GM04503 (cell line): Measurements from ENCODE around the gene KRT14.
"Not testable (repeated sequence)": the region's sequence is repeated elsewhere in the genome, so short reads cannot be mapped to it uniquely, and the experiment has no call there.

Experiments used
- DNase-seq: peaks from one replicate; pipeline ENCODE4 v3.0.0-alpha.2; 2012; ENCODE audit warnings: low read depth

The KRT14 gene

GRCh38 chr17:41606930-41607329, 20.2 kb upstream of the KRT14 start:
- not testable (repeated sequence) for DNase-seq

GRCh38 chr17:41602524-41602923, 15.8 kb upstream of the KRT14 start:
- no peak for DNase-seq

DNA sequence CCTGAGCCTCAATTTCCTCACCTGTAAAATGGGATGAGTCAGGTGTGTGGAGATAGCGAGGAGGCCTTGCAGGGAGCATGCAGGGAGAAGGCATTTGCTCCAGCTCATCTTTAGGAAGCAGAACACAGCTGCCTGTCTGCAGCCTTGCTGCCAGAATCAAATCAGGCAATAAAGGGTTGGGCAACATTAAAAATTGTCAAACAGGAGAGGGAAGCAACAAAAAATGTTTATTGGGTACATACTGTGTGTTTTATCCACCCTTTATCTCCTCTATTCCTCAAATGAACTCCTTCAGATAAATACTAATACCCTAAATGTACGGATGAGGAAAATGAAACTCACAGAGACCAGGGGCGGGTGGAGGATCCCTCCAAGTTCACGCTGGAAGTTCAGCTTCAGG, 13.6 kb upstream of the KRT14 start:
- DNase-seq: no peak

DNA sequence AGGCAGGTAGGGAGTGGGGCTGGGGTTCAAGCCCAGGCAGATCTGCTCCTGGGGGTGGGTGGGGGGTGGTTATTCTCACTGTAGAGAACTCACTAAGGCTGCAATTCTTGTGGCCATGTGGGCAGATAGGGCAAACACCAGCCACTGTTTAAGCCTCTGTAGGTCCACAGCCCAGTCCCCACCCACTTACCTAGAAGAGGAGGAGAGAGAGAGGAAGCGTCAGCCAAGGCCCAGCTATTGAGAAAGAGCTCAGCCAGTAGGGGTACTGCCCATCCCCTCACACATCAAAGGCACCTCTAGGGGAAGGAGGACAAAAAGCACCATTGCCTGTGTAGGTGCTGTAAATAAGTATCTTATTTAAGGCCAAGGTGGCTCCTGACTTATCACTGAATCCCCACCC, 13.0 kb upstream of the KRT14 start:
- DNase-seq: no peak

DNA sequence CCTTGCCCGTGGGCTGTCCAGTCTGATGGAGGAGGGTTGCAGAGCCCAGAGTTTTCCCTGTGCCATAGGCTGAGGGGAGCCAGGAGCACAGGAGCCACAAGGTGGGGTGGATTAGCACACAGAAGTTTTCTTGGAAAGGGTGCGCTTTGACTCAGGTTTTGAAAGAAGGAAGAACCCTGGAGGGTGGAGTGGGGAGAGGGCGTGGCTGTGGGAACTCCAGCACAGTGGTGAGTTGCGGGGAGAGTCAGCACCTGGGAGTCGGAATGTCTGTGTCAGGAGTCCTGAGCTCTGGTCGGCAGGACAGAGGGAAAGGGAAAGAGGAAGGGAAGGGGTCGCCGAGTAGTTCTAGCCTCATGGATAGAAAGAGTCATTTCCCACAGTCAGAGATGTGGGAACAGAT, 8.9 kb upstream of the KRT14 start:
- no peak for DNase-seq

GRCh38 chr17:41594363-41594915, 7.7 kb upstream of the KRT14 start:
- DNase-seq: no peak

- no peak for DNase-seq
Observed at GRCh38 chr17:41593306-41593981, 6.7 kb upstream of the KRT14 start.

- no peak for DNase-seq
Observed at GRCh38 chr17:41592601-41593305, 6.1 kb upstream of the KRT14 start.

DNA sequence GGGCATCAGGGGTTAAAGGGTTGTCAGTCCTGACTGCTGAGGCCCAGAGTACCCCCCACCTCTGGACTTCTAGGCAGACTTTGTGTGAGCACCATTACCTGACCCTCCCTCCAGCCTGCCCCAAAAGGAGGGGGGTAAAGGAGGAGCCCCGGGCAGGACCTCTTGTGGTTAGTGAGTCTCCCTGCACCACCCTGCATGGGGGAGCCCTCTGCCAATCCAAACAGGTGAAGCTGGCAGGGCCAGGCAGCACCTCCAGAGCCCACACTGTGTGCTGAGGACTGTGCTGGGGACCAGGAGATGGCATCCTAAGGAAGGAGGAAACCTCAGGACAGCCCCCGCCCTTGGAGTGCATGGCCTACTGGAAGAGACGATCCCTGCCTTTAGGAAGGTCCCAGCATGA, 2.6 kb upstream of the KRT14 start:
- no peak for DNase-seq

DNA sequence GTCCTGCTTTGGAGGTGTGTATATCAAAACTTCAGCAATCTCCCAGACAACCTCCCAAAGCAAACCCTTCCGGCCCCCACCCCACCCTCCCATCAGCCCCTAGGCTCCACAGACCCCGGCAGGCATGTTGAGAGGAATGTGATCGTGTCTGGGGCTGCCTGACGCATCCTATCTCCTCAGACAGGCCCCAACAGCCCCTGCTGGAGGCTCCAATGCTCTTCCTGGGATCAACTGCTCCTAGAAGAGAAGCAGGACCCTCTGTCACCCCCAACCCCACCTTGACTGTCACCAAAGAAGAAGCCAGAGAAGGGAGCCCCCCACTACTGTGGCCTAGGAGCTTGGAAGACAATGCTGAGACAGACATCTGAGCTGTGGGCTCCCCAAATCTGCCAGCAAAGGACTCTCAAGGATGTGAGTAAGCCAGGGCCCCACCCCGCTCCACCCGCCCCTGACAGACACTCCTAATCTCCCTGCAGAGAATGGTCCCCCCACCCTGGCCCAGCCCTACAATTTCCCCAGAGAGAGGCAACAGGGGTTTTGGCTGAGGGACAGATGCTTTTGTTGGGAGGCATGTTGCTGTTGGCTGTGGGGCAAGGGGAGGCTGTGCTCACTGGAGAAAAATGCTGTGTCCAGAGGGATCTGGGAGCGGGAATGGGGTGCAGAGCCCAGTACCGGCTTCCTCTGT, 1.6 kb upstream of the KRT14 start:
- no peak for DNase-seq

- DNase-seq: no peak
Observed at GRCh38 chr17:41585301-41586056, 1.2 kb downstream of the KRT14 start.

GRCh38 chr17:41584331-41584927, 2.3 kb downstream of the KRT14 start:
- not testable (repeated sequence) for DNase-seq

DNA sequence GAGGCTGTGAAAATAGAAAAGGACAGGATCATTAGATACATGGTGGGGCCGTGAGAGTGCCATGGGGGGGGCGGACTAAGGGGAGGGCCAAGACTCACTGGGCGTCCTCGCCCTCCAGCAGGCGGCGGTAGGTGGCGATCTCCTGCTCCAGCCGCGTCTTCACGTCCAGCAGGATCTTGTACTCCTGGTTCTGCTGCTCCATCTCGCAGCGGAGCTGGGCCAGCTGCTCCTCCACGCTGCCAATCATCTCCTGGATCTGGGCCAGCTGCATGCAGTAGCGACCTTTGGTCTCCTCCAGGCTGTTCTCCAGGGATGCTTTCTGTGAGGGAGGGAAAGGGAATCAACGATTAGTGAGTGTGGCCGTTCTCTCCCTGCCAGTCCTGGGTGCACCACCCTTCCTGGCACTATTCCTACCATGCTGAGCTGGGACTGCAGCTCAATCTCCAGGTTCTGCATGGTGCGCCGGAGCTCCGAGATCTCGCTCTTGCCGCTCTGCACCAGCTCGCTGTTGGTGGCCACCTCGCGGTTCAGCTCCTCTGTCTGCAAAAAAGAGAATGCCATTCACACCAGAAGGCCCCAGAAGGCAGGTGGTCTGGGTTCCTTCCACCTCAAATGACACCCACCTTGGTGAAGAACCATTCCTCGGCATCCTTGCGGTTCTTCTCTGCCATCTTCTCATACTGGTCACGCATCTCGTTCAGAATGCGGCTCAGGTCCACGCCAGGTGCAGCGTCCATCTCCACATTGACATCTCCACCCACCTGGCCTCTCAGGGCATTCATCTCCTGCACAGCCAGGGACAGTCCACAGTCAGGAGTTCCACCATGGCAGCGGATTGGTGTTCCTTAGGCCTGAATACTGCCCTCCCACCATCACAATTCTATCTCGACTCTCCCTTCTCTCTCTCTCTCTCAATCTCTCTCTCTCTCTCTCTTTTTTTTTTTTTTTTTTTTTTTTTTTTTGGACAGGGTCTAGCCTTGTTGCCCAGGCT, 3.3 kb downstream of the KRT14 start:
- no peak for DNase-seq

- DNase-seq: not testable (repeated sequence)
Observed at GRCh38 chr17:41582061-41582968, 4.4 kb downstream of the KRT14 start.

DNA sequence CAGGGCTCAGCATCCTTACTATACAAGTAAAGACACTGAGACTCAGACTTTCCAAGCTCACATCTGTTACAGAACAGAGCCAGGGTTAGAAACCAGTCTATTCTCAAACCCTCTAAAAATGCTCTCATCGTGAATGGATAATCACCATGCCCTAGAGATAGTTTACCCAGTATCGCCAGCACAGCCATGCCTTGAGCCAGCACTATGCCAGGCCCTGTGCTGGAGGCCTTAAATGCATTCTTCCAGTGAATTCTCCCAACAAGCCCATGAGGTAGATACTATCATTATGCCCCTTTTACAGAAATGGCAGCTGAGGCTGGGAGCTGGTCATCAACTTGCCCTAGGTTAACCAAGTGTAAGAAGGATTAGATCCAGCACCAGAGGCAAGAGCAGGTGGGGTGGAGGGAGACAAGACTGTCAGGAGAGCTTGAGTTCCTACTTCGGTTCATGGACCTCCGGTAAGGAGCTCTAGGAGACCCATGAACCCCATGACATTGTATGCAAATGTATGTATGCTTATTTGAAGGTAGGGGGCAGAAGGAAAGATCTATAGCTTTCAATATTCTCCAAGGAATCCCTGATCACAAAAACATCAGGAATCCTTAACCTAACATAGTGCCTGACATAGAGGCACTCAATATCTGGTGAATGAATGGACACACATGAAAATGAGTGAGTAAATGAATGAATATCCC, 5.2 kb downstream of the KRT14 start:
- no peak for DNase-seq

DNA sequence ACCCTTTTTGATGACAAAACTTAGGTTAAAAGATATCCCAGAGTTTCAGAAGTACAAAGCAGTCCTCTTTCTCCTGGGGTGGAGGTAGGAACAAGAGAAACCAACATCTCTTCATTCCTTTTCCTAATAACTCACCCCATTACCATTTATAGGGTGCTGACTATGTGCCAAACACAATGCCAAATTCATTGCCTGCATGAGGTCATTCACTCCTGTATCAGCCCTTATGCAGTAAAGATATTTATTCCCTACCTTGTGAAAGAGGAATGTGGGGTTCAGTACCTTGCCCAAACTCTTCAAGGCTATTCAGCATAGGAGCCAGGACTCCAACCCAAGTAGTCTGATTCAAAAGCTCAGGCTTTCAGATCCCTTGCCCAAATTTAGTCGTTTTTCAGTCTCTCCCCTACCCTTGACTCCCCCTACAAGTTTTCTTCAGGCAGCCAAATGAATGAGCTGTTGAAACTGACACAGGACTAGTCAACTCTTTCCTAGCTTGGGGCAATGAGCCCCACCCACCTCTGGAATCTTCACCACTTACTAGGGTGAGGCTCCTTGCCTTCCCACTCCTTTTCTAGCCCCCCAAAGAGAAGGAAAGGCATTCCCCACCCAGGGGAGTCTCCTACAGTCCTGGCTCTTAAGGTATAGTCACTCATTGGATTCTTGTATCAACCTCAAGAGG, 5.9 kb downstream of the KRT14 start:
- DNase-seq: no peak

GRCh38 chr17:41580244-41580575, 6.5 kb downstream of the KRT14 start:
- DNase-seq: no peak

DNA sequence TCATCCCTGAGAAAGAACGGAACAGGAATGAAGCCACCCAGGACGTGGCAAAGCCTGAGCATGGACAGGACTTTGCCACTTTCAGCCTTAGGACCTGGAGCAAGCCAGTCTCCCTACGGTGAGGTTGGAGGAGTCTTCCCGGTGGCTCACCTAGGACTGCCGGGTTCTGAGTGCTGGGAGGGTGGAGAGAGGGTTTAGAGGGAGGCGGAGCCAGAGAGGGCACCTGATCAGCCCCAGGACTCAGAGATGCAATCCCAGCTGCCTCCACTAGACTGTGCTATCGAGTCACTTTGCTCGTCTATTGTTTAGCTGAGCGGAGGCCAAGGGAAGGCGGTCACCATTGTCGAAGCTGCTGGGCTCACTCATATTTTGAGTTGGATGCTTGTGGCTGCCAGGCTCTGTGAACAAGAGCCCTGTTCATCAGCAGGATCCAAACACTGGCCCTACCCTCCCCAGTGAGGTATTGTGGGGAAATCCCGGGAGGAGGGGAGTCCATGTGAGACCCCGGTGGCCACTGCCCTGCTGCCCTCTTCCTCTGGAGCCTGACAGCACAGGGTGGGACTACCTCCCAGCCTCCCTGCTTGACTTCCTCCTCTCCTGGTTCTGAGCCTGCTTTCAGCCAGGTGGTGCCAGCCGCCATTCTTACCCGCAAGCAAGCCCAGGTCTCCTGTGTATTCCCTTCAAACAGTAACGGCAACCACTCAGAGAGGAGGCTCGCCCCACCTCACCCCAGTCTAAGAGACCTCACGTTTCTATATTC, 7.0 kb downstream of the KRT14 start:
- peak; percentile 28 for DNase-seq
